Lower lobe of right lung (tissue), 2 donors: ENCODE measurements around the gene RABEPK. TPM values are rescaled to one million over a fixed set of nuclear protein-coding genes. Genes with fewer than 3 reads are reported as not detected.
"Not testable (repeated sequence)": the region's sequence is repeated elsewhere in the genome, so short reads cannot be mapped to it uniquely, and the experiment has no call there.

Experiments
- ATAC-seq, 2 donors: fragments of 200-7000 bp; cut with Tn5 transposase; one replicate each; pipeline ENCODE4 v1.9.1; 2020 to 2022; ENCODE audit warnings: mild to moderate bottlenecking in 2 of 2, moderate library complexity in 2 of 2
- DNase-seq: peaks from one replicate; pipeline ENCODE4 v3.0.0-alpha.2; 2020
- H3K27ac ChIP-seq: fragments of 200-600 bp; one replicate; pipeline ENCODE4 v1.8.0; 2022
- H3K27me3 ChIP-seq: fragments of 200-600 bp; one replicate; pipeline ENCODE4 v1.8.0; 2022; ENCODE audit warnings: low read depth
- H3K36me3 ChIP-seq: fragments of 200-600 bp; one replicate; pipeline ENCODE4 v1.8.0; 2022; ENCODE audit warnings: mild to moderate bottlenecking
- H3K4me1 ChIP-seq: fragments of 200-600 bp; one replicate; pipeline ENCODE4 v1.8.0; 2022
- H3K4me3 ChIP-seq: fragments of 200-600 bp; one replicate; pipeline ENCODE4 v1.8.0; 2022; ENCODE audit warnings: mild to moderate bottlenecking
- H3K9me3 ChIP-seq: fragments of 200-600 bp; one replicate; pipeline ENCODE4 v1.8.0; 2022
- intact Hi-C: fragments of 100-400 bp; cut with DNase I; formaldehyde crosslinking; loops from one replicate; pipeline ENCODE4 v1.11.0; 2022
- total RNA-seq: library from RNA; stranded (reverse); fragmentation: NEBNext Ultra II Directional; extraction: Animal tissue kit (Norgen Biotek cat#: 25700); gene quantifications from one replicate; pipeline ENCODE4 v1.2.1, GENCODE V29; 2021
- TF ChIP-seq, protein P1 (sequence below): fragments of 200-600 bp; IDR thresholded peaks from one replicate; pipeline ENCODE4 v1.8.0; 2022; ENCODE audit warnings: antibody characterized with exemption, mild to moderate bottlenecking
- donor health status: DM: no; HTN: yes; CAD: no; lungs with severe emphysema.

Gene RABEPK
- total RNA-seq, 1 donor from 2014 or later, result 12.3 TPM

DNA sequence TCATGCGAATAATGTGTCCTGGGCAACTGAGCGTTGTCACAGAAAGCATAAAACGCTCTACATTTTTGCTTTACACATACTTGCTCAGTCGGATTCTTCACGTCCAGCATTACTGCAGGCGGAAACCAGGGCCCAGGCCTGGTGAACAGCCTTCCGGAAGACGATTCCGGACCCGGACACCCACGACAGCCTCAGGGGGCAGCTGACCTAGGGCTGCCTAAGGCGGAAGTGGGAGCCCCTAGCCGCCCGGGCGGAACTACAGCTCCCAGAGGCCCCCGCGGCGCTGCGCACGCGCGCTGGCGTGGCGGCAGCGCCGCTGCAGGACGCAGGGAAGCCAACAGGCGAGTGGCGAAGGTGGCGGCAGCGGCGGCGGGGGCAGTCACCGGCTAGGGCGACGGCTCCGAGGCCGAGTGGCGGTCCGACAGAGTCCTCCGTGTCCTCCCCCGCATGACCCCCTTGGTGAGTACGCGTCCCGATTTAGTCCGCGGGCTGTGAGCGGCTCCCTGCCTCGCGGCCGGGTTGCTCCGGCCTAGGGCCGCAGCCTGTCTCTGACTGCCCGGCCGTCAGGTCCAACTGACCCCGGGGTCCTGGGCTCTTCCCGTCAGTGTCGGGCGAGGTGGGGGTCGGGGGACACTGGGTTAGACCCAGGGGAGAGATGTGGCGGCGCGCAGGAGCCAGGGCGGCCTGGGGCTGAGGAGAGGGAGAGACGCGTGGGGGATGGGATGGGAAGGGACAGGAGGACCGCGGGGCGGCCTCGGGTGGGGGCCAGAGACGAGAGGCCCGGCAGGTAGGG lies 61.4 kb downstream of the RABEPK start, which contains the start of gene GAPVD1:
Gene GAPVD1, plus strand, starts transcription at position 326 of the 793 bp plus-strand sequence. CDS start 37,096 bp downstream, outside the sequence.
- intact Hi-C loops, result no loop called here
- peak; percentile 94 for DNase-seq
- TF ChIP-seq, protein P1, sequence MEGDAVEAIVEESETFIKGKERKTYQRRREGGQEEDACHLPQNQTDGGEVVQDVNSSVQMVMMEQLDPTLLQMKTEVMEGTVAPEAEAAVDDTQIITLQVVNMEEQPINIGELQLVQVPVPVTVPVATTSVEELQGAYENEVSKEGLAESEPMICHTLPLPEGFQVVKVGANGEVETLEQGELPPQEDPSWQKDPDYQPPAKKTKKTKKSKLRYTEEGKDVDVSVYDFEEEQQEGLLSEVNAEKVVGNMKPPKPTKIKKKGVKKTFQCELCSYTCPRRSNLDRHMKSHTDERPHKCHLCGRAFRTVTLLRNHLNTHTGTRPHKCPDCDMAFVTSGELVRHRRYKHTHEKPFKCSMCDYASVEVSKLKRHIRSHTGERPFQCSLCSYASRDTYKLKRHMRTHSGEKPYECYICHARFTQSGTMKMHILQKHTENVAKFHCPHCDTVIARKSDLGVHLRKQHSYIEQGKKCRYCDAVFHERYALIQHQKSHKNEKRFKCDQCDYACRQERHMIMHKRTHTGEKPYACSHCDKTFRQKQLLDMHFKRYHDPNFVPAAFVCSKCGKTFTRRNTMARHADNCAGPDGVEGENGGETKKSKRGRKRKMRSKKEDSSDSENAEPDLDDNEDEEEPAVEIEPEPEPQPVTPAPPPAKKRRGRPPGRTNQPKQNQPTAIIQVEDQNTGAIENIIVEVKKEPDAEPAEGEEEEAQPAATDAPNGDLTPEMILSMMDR, result peak; percentile 62
- Histone ChIP-seq H3K27ac (peak within 1 kb of the TSS; percentile 90), H3K9me3 (no peaks in the 10 kb centered on the region), H3K27me3 (no peaks in the 10 kb centered on the region), H3K4me1 (peaks cover 31% of the 10 kb centered on the region), H3K4me3 (peak within 1 kb of the TSS; percentile 97), H3K36me3 (peaks cover 12% of the 10 kb centered on the region)
- peak; percentile 99 to 100 for ATAC-seq

DNA sequence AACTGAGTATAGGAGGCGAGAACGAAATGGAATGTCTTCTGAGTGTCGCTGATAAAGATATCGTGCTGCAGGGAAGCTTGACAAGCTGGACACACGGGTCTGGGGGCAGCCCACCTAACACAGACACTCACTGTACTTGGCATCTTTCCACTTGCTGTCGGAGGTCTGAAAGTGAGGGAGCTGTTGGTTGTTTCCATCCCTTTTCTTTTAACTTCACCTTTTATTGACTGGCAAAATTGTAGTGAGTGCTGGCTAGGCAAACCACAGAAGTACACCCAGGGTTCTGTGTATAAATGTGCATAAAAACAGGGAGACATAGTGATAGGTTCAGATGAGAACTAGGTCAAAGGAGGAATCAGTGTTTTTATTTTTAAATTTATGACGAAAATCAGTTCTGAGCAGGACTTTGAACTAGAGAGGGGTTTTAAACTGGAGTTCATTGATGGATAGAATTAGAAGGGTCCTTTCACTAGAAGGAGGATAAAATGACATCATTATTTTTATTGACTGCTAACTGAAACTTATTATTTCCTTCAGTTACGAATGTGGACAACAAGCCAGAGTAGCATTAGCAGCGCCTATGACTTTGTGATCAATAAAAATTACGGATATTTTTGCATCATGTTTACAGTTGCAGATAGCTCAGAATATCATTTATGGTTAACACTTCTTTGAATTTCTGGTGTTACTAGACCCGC lies 62.1 kb downstream of the RABEPK start:
- Histone ChIP-seq H3K27me3 (no peaks in the 10 kb centered on the region), H3K36me3 (peaks cover 19% of the 10 kb centered on the region), H3K9me3 (no peaks in the 10 kb centered on the region), H3K4me1 (peaks cover 31% of the 10 kb centered on the region), H3K4me3 (peak overlapping the region; percentile 97), H3K27ac (peak overlapping the region; percentile 90)
- DNase-seq (no peak), ATAC-seq (peak in 1 of 2 donors; percentile 2)
- TF ChIP-seq, protein P1, result no peak
- intact Hi-C loops, result no loop called here

DNA sequence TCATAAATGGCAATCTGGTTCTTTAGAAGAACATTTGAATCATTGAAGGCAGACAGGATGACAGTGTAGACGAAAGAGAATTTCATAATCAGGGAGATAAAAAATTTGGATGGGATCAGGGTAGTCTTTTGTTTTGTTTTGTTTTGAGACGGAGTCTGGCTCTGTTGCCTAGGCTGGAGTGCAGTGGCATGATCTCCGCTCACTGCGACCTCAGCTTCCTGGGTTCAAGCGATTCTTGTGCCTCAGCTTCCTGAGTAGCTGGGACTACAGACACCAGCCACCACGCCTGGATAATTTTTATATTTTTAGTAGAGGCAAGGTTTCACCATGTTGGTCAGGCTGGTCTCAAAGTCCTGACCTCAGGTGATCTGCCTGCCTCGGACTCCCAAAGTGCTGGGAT lies 63.7 kb downstream of the RABEPK start:
- peak overlapping the region; percentile 39 for H3K27ac ChIP-seq
- H3K4me1 ChIP-seq, result peaks cover 42% of the 10 kb centered on the region
- H3K4me3 ChIP-seq, intact Hi-C loops, H3K9me3 ChIP-seq, DNase-seq, ATAC-seq, H3K27me3 ChIP-seq: not testable (repeated sequence)
- H3K36me3 ChIP-seq, result peaks cover 19% of the 10 kb centered on the region

DNA sequence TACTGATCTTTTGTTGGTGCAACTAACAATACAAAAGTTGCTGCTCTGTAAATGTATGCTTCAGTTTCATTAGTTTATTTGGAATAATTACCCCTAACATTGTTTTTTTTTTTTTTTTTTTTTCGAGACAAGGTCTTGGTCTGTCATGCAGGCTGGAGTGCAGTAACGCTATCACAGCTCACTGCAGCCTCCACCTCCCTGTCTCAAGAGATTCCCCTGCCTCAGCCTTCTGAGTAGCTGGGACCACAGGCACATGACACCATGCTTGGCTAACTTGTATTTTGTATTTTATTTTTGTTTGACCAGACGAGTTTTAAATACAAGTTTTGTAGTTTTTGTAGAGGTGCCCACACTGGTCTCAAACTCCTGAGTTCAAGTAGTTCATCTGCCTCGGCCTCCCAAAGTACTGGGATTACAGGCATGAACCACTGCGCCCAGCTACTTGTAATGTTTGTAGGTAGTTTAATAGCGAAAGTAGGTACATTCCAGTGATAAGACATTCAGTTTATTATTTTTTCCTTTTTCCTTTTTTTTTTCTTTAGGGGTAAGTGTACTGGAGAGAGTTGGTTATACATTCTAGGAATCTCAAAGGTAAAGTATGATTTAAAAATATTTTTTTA lies 68.2 kb downstream of the RABEPK start:
- intact Hi-C loops, result no loop called here
- ATAC-seq (peak; percentile 48 to 65), DNase-seq (no peak)
- no peaks in the 10 kb centered on the region for H3K9me3 ChIP-seq
- no peak overlapping the region for H3K4me3 ChIP-seq
- H3K27ac ChIP-seq, result peak overlapping the region; percentile 9
- H3K27me3 ChIP-seq, result no peaks in the 10 kb centered on the region
- H3K36me3 ChIP-seq, result peaks cover 27% of the 10 kb centered on the region
- TF ChIP-seq, protein P1, result no peak
- peaks cover 51% of the 10 kb centered on the region for H3K4me1 ChIP-seq

DNA sequence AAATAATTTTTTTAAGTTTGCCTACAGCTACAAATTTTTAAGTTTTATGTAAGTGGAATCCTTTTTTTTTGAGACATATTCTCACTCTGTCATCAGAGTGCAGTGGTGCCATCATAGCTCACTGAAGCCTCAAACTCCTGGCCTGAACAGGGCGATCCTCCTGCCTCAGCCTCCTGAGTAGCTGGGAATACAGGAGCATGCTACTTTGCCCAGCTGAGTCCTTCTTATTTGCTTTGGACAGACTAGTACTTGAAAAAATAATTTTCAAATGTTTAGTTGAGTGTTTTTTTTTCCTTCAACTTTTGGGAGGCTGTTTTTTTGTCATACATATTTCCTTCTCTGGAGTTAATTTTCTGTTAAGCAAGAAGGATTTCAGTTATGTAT lies 68.7 kb downstream of the RABEPK start:
- Histone ChIP-seq H3K36me3 (peaks cover 24% of the 10 kb centered on the region), H3K27me3 (no peaks in the 10 kb centered on the region), H3K27ac (peak overlapping the region; percentile 9), H3K9me3 (no peaks in the 10 kb centered on the region), H3K4me3 (no peak overlapping the region), H3K4me1 (peaks cover 49% of the 10 kb centered on the region)
- intact Hi-C loops, result no loop called here
- DNase-seq, result no peak
- TF ChIP-seq, protein P1, result no peak
- ATAC-seq, result peak in 1 of 2 donors; percentile 53
